Cerebellar cortex (tissue), 1 donor: ENCODE measurements around the gene FAM13B.
A peak's percentile ranks its signal among the peaks of the same experiment; 100 is the strongest.
"Not testable (repeated sequence)": the region's sequence is repeated elsewhere in the genome, so short reads cannot be mapped to it uniquely, and the experiment has no call there.

Experiments used
- DNase-seq: peaks from one replicate; pipeline ENCODE4 v3.0.0-alpha.2; 2015; ENCODE audit warnings: low spot score

The FAM13B gene

DNA sequence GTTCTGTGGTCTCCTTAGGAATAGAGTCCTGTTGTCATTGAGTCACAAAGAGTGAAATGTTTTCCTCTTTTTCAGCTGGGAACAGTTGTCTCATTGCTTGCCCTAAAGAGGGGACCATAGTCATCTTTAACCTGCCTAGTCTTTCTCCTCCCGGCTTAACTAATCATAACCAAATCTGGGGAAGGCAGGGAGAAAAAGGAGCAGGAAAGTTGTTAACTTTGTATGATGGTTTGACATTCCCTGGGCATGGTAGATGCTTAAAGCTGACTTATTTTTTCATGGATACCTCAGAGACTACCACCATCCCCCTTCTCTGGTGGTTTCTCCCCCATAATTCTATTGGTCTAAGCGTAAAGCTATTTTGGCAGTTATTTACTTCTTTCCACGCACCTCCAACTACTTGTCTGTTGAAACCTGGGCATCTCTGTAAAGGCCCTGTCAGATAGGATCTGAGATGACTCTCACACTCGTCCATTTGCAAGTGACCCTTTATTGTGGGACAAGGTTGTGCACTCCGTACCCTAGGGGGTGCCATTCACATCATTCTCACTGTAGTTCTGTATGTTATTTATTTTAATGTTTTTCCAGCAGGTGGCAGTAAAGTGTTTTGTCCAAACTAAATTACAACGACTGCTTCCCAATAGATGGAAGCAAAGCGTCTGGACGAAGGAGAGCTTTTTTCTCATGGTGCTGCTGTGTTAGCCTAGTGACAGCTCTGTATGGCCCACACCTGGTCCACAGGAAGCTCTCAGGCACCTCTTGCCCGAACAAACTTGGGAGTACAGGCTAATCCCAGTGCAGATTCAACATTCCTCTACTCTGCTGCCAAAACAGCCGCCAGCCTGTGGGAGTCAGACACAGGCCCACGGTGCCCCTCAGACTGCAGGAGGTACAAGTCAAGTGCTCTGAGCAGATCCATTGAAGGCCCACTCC lies 3.0 kb upstream of the FAM13B start:
- peak; percentile 96 for DNase-seq

DNA sequence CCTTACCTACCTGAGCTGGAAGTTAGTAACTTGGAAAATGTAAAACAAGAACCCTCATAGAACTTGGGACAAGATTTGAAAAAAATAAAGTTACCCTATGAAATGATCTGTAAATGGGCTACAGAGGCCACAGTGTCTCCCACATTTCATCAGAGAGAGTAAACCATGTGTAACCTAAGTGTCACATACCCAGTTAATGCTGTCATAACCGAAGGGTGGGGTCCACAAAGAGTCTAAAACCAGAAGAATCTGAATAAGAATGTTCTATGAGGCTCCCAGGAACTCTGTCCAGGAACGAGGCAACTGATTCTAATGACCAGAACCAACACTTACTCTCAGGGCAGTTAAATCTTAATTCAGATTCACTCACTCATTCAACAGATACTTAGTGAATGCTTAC lies 1.0 kb upstream of the FAM13B start:
- DNase-seq, result no peak

DNA sequence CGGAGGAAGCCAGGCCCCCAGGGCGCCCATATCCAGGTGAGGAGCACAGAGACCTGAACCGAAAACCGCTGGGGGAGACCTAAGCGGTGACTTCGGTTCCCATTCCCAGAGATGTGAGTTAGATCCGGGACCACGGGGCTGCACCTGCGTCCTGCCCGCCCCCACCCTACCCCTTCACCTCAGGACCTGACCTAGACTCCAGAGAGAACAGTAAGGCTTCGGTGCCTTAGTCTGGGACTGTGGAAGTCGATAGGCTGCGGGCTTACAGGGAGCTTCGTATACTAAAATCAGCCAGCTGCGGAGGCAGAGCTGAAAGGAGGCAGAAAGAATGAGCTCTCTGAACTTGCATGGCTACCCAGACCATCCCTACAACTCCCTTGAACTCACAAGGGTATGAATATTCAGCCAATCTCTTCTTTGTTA lies 518 bp upstream of the FAM13B start:
- no peak for DNase-seq

DNA sequence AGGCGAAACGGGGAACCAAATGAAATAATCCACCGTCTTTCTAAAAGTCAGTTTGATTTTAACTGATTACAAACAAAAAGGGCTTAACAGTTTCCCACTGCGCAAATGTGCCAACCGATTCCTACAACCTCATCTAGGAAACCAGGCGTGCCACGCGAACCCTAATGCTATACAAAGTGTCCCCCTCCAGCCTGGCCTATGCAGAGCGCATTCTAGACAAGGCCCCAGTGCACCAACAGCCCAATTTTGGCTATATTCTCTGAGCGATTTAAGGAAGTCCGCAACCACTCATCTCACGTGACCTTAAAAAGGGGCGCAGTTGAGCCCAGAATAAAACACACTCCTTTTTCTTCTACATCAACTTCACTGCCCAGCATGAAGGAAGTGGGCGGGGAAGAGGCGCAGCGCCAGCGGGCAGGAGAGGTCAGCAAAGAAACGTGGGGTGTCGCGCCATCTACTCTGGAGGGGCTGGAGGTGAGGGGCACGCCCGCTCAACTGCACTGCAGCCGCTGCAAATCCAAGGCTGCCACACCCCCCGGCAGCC lies 779 bp downstream of the FAM13B start:
- DNase-seq, result peak; percentile 55

DNA sequence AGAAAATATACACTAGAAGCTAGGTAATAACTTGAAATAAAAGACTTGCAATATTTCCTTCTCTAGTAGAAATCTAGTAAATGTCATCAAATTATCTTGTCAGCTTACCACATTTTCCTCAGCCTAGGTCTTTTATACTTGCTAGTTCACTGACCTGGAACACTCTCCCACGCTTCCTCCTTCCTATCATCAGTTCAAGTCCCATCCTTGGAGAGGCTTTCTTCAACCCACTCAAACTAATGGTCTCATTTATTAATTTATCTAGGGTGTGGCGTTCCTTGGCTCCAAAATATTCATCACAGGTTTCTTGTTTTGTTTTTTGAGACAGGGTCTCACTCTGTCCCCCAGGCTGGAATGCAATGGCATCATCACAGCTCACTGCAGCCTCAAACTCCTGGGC lies 2.9 kb downstream of the FAM13B start:
- DNase-seq, result no peak

DNA sequence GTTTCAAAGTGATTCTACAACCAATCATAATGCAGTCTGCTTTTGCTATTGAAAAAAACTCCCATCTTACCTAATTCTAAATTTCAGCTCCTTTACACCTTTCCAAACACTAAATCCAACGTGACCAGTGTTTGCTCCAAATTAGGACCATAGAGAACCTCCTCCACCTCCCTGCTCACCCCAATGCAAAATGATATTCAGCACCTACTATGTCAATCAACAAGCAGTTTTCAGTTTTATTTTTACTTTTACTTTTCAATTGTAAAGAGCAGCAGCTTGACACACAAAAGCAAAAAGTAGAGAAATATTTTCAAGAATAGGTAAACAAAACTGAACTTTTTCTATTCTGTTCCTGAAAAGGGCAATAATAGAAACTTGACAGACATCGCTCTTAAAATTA lies 3.4 kb downstream of the FAM13B start:
- no peak for DNase-seq

DNA sequence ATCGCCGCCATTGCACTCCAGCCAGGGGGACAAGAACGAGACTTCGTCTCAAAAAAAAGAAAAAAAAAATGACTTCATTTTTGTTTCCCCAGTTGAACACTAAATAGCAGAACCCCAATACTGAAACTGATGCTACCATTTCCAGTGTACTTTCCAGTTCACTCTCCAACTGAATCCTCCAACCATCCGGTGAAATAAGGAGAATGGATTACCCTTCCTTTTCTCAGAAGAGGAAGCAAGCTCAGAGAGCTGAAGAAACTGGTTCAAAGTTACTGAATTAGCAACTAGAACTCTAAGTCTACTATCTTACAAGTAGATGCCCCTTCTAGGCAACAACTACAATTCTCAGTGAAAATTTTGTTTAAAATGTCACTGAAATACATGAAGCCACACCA lies 3.9 kb downstream of the FAM13B start:
- no peak for DNase-seq

DNA sequence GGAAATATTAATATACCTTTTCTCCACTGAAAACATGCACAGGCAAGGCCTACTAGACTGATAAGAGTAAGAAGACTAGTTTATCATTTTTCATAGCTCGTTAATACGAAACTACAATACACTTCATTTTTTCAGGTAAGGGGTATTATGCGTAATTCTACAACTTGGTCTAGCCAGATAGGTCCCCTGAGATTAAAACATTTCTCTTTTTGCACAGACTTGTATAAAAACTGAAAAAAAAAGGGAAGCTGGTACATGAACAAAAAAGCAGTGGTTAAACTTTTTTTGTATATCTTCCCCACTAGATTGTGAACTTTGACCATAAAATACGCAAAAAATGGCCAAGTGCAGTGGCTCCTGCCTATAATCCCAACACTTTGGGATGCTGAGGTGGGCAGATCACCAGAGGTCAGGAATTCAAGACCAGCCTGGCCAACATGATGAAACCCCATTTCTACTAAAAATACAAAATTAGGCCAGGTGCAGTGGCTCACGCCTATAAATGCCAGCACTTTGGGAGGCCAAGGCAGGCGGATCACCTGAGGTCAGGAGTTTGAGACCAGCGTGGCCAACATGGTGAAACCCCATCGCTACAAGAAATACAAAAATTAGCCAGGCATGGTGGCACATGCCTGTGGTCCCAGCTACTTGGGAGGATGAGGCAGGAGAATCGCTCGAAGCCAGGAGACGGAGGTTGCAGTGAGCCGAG lies 4.5 kb downstream of the FAM13B start:
- not testable (repeated sequence) for DNase-seq

DNA sequence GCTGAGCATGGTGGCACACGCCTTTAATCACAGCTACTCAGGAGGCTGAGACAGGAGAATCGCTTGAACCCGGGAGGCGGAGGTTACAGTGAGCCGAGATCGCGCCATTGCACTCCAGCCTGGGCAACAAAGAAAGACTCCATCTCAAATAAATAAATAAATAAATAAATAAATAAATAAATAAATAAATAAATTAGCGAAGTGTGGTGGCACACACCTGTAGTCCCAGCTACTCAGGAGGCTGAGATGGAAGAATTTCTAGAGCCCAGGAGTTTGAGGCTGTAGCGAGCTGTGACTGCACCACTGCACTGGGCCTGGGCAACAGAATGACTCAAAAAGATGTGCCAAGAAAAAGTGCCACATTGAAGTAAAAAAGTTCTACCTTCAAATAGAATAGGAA lies 6.1 kb downstream of the FAM13B start:
- not testable (repeated sequence) for DNase-seq

DNA sequence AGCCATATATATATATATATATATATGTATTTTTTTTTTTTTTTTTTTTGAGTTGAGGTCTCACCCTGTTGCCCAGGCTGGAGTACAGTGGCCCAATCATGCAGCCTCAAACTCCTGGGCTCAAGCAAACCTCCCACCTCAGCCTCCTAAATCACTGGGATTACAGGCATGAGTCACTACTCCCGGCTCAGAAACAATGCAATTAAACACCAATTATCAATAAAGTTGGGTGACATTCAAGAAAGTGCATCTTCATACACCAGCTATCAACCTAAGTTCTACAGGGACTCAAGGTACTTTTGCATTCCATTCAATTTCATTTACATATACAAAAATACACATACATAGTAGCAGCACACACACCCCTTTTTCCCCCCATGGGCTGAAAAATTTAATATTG lies 7.6 kb downstream of the FAM13B start:
- no peak for DNase-seq

DNA sequence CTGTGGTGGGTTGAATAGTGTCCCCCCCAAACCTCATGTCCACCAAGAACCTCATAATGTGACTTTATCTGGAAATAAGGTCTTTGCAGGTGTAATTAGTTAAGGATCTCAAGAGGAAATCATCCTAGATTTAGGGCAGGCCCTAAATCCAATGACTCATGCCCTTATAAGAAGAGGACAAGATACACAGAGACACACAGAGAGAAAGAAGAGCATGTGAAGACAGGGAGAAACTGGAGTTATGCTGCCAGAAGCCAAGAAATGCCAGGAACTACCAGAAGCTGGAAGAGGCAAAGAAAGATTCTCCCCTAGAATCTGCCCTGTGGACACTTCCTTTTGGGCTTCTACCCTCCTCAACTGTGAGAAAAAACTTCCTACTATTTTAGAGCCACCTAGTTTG lies 8.8 kb downstream of the FAM13B start:
- no peak for DNase-seq

DNA sequence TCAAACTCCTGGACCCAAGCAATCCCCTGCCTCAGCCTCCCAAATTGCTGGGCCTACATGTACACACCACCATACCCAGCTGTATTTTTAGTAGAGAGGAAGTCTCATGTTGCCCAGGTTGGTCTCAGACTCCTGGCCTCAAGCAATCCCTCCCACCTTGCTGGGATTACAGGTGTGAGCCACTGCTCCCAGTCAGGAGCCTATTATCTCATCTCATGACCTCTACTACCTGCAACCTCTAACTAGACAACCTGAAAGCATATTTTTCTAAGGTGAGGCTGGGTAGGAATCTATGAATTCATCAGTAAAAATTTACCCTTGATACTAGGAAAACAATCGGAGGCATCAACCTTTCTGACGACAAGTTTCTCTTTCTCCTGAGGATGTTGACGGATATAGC lies 10.0 kb downstream of the FAM13B start:
- no peak for DNase-seq

DNA sequence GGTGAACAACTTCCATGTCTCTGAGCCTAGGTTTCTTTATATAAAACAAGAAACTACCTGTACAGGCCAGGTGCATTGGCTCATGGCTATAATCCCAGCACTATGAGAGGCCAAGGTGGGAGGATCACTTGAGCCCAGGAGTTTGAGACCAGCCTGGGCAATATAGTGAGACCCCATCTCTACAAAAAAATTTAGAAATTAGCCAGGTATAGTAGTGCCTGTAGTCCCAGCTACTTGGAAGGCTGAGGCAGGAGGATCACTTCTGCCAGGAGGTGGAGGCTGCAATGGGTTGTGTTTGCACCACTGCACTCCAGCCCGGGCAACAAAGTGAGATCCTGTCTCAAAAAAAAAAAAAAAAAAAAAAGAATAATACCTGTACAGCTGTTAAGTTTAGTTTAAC lies 11.1 kb downstream of the FAM13B start:
- DNase-seq, result no peak

DNA sequence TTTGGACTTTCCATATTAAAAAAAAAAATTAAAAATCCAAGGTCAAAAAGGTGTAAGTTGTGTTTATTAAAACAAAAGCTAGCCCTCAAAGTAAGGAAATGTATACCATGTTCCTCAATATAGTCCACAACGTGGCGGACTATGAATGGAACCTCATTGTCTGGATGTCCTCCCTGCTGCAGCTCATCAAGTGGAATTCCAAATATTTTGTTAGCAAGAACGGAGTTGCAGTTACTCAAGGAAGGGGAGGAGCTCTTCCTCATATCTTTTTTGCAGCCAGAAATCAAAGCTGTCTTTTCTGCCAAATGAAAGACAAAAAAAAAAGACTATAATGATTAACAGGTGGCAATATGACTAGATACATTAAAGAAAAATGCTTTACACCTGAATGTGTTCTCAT lies 14.0 kb downstream of the FAM13B start:
- DNase-seq, result no peak

DNA sequence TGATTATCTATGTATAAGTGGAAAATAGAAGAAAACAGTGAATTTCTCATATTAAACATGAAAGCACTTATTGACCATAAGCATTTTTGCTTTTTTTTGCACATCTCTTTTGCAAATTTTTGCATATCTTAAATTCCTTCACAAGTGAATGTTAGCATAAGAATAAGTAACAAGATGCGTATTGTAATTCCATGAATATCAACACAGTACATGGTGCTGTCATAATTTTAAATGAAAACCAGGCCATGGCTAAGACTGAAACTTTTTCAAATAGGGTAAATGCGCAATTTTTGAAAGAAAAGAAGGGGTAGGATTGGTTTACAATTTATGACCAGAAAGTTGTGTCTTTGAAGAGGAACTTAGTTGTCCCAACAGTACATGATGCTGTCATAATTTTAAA lies 17.0 kb downstream of the FAM13B start:
- no peak for DNase-seq

DNA sequence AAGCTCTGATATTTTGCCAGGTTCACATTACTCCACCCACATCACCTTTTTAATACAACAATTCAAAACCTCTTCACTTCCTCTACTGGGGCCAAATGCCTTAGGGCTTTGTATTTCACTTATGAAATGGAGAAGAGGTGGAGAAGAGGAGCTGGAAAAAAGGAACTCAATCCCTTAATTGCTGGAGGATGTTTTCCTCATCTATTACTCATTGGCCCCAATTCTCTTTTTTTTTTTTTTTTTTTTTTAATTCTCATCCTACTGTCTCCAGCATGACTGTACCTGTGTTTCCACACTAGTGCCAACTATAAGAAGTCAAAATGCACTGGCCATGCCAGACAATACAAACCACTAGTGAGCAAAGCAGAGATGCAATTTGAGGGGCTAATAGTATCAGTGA lies 20.9 kb downstream of the FAM13B start:
- DNase-seq, result no peak

DNA sequence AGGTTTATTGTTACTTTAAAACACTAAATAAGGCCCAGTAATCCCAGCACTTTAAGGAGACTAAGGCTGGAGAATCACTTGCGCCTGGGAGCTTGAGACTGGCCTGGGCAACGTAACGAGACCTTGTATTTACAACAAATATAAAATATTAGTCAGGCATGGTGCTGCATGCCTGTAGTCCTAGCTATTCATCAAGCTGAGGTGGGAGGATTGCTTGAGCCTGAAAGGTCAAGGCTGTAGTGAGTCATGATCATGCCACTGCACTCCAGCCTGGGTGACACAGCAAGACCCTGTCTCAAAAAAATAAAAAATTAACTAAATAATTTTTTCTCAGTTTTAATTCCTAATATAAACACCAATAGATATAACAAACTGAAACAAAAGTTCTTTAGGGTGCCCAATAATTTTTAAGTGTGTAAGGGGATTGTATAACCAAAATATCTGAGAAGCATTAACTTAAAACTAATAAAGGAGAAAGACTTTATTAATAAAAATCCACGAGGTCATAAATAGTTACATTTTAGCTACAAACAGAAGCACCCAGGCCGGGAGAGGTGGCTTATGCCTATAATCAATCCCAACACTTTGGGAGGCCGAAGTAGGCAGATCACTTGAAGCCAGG lies 32.7 kb downstream of the FAM13B start:
- DNase-seq, result no peak

DNA sequence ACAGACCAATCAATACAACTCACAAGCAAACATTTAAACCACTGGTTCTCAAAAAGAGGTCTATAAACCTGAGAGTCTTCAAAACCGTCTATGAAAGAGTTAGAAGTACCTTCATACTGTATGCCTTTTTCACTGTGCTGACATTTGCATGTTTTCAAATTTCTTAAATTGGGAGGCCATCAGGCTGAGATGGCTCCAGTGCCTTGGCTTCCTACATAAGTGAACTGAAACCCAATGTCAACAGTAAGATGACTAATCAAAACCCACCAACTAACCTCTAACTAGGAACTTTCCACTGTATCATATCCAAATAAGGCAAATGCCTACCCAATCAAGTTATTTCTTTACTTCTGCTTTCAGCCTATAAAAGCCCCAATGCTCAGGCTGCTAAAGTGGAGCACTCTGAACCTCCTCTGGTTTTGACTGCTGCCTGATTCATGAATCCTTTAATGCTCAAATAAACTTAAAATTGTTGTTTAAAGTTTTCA lies 35.1 kb downstream of the FAM13B start:
- no peak for DNase-seq

DNA sequence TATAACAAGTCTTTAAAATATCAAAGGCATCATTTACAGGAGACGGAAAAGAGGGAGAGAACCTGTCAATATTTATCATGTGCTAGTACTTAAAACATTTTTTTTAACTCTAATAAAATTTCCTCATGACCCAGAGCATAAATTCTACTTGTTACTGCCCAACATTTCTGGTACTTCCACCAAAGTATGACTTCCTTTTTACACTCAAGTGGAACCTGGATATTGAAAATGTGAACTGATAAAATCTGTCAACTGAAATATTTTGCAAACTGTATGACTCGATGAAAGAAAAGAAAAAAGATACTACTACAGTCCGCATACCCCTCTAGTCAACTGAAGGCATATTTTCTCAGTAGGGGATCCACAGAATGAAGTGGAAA lies 37.1 kb downstream of the FAM13B start:
- no peak for DNase-seq

DNA sequence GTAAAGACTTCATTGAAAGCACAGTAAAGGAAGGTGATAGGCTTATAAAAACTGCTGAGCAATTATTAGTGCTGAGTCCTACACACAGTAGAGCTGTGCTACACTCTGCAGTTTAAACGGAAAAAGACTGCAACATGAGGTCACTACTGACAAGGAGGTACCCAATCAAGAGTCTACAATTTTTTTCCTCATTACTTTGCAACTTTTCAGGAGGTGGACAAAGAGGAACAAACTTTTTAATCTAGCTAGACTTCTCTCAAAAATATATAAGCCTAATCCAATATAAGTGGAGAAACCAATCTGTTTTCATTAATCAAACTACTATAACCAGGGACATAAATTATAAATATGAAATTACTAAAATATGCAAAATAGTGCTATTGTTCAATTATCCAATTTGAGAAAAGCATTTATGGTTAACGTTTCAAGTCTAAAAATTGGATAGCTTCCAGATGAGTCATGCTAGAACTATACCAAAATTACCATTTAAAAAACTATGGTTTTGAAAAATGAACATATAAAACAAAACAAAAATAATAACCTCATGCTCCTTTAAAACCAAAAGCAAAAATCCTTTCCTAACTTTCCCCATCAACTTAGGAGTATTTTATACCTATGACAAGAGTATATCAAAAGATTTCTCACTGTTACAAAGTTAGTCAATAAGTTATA lies 37.7 kb downstream of the FAM13B start:
- no peak for DNase-seq

DNA sequence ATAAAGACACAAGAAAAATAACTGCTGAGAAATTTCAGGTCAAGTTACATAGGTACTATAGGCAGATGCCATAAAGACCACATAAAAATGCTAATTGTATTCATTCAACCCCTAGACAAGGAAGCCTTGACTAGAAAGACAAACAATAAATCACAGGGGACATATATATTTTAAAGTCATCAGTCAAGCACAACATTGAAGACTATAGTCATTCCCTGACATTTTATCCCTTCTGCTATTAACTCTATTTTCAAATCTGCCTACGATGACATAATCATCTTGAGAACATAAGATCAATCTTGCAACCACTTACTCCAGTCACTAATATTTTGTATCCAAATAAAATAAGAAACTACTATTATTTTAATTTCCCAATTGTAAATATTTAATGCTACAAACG lies 38.3 kb downstream of the FAM13B start:
- DNase-seq, result no peak

DNA sequence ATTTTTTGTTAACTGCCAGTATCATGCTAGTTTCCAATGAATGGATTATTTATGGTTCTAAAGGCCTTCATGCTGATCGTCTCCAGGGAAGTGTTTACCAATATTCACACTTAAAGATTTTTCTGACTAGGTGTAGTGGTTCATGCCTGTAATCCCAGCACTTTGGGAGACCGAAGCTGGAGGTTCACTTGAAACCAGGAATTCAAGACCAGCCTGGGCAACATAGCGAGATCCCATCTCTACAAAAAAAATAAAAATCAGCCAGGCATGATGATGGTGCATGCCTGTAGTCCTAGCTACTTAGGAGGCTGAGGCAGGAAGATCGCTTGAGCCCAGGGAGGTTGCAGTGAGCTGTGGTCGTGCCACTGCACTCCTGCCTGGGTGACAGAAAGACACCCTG lies 43.5 kb downstream of the FAM13B start:
- DNase-seq, result no peak
